HL-60 (cell line): Measurements from ENCODE around the gene TSPEAR.

Source experiments
- DNase-seq, 2 experiments: peaks; one replicate each; pipeline ENCODE4 v3.0.0-alpha.2; 2010 to 2020; ENCODE audit warnings: low read depth in 1 of 2, low spot score in 1 of 2
- H3K27ac ChIP-seq: fragments of 250-450 bp; sonication (Bioruptor Pico); replicated peaks from 2 replicates; pipeline ENCODE4 v1.5.1; 2020; ENCODE audit warnings: mild to moderate bottlenecking, moderate library complexity
- H3K27me3 ChIP-seq: fragments of 250-450 bp; sonication (Bioruptor Pico); 2 replicates; pipeline ENCODE4 v1.5.1; 2021; ENCODE audit warnings: mild to moderate bottlenecking, moderate library complexity; ENCODE audit not compliant: insufficient read depth, poor library complexity, severe bottlenecking
- H3K4me3 ChIP-seq: replicated peaks from 2 replicates; pipeline ENCODE4 v1.5.1; 2011; ENCODE audit warnings: mild to moderate bottlenecking, control low read depth, low read length; ENCODE audit not compliant: insufficient read depth
- GABPA ChIP-seq: IDR thresholded peaks from 2 replicates; pipeline ENCODE4 v1.6.1; 2012; ENCODE audit warnings: low read depth
- POLR2AphosphoS5 ChIP-seq: IDR thresholded peaks from 2 replicates; pipeline ENCODE4 v1.6.1; 2012; ENCODE audit warnings: low read depth
- SPI1 ChIP-seq: IDR thresholded peaks from 2 replicates; pipeline ENCODE4 v1.6.1; 2012; ENCODE audit warnings: low read depth, mild to moderate bottlenecking, borderline replicate concordance
- TF ChIP-seq, protein P1 (sequence below): IDR thresholded peaks from 2 replicates; pipeline ENCODE4 v1.6.1; 2012; ENCODE audit warnings: low read depth; ENCODE audit not compliant: insufficient replicate concordance
- TF ChIP-seq, protein P2 (sequence below): IDR thresholded peaks from one replicate; pipeline ENCODE4 v1.5.1; 2011; ENCODE audit warnings: low read length, control low read depth, inconsistent platforms; ENCODE audit not compliant: insufficient read depth

Gene TSPEAR

DNA sequence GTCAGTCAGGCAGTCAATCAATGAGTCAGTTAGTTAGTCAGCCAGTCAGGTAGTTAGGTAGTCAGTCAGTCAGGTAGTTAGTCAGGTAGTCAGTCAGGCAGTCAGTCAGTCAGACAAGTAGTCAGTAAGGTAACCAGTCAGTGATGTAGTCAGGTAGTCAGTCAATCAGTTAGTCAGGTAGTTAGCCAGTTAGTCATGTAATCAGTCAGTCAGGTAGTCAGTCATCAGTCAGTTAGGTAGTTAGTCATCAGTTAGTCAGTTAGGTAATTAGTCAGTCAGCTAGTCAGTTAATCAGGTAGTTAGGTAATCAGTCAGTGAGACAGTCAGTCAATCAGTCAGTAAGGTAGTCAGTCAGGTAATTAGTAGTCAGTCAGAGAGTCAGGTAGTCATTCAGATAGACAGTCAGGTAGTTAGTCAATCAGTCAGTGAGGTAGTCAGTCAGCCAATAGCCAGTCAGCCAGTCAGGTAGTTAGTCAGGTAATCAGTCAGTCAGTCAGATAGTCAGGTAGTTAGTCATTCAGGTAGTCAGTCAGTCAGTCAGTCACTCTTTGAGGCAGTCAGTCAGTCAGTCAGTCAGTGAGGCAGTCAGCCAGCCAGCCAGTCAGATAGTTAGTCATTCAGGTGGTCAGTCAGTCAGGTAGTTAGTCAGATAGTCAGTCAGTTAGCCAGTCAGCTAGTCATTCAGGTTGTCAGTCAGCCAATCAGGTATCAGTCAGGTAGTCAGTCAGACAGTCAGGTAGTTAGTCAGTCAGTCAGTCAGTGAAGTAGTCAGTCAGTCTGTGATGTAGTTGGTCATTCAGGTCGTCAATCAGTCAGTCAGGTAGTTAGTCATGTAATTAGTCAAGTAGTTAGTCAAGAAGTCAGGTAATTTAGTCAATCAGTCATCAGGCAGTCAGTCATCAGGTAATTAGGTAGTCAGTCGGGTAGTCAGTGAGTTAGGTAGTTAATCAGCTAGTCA is 186.7 kb downstream of the TSPEAR start:
- H3K4me3 ChIP-seq, result no peak overlapping the region
- H3K27me3 ChIP-seq, result no peaks in the 10 kb centered on the region
- H3K27ac ChIP-seq, result no peak overlapping the region
- DNase-seq, result no peak
- TF ChIP-seq GABPA (no peak), SPI1 (no peak), POLR2AphosphoS5 (no peak)
- TF ChIP-seq, protein P1, sequence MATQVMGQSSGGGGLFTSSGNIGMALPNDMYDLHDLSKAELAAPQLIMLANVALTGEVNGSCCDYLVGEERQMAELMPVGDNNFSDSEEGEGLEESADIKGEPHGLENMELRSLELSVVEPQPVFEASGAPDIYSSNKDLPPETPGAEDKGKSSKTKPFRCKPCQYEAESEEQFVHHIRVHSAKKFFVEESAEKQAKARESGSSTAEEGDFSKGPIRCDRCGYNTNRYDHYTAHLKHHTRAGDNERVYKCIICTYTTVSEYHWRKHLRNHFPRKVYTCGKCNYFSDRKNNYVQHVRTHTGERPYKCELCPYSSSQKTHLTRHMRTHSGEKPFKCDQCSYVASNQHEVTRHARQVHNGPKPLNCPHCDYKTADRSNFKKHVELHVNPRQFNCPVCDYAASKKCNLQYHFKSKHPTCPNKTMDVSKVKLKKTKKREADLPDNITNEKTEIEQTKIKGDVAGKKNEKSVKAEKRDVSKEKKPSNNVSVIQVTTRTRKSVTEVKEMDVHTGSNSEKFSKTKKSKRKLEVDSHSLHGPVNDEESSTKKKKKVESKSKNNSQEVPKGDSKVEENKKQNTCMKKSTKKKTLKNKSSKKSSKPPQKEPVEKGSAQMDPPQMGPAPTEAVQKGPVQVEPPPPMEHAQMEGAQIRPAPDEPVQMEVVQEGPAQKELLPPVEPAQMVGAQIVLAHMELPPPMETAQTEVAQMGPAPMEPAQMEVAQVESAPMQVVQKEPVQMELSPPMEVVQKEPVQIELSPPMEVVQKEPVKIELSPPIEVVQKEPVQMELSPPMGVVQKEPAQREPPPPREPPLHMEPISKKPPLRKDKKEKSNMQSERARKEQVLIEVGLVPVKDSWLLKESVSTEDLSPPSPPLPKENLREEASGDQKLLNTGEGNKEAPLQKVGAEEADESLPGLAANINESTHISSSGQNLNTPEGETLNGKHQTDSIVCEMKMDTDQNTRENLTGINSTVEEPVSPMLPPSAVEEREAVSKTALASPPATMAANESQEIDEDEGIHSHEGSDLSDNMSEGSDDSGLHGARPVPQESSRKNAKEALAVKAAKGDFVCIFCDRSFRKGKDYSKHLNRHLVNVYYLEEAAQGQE, result no peak
- TF ChIP-seq, protein P2, sequence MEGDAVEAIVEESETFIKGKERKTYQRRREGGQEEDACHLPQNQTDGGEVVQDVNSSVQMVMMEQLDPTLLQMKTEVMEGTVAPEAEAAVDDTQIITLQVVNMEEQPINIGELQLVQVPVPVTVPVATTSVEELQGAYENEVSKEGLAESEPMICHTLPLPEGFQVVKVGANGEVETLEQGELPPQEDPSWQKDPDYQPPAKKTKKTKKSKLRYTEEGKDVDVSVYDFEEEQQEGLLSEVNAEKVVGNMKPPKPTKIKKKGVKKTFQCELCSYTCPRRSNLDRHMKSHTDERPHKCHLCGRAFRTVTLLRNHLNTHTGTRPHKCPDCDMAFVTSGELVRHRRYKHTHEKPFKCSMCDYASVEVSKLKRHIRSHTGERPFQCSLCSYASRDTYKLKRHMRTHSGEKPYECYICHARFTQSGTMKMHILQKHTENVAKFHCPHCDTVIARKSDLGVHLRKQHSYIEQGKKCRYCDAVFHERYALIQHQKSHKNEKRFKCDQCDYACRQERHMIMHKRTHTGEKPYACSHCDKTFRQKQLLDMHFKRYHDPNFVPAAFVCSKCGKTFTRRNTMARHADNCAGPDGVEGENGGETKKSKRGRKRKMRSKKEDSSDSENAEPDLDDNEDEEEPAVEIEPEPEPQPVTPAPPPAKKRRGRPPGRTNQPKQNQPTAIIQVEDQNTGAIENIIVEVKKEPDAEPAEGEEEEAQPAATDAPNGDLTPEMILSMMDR, result no peak

DNA sequence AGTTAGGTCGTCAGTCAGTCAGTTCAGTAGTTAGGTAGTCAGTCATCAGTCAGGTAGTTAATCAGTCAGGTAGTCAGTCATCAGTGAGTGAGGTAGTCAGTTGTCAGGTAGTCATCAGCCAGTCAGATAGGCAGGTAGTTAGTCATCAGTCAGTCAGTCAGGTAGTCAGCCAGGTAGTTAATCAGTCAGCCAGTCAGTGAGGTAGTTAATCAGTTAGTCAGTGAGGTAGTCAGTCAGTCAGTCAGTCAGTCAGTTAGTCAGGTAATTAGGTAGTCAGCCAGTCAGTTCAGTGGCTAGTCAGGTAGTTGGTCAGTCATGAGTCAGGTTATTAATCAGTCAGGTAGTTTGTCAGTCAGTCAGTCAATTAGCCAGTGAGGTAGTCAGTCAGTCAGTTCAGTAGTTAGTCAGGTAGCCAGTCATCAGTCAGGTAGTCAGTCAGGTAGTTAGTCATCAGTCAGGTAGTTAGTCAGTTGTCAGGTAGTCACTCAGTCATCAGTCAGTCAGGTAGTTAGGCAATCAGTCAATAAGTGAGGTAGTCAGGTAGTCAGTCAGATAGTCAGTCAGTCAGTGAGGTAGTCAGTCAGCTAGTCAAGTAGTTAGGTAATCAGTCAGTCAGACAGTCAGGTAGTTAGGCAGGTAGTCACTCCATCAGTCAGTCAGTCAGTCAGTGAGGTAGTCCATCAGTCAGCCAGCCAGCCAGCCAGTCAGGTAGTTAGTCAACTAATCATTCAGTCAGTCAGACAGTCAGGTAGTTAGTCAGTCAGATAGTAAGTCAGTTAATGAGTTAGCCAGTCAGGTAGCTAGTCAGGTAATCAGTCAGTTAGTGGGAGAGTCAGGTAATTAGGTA is 187.6 kb downstream of the TSPEAR start:
- DNase-seq, result no peak
- no peak overlapping the region for H3K4me3 ChIP-seq
- no peak for TF ChIP-seq POLR2AphosphoS5
- no peak for TF ChIP-seq GABPA
- TF ChIP-seq, protein P2, result no peak
- TF ChIP-seq SPI1, result no peak
- TF ChIP-seq, protein P1, result no peak
- no peak overlapping the region for H3K27ac ChIP-seq
- H3K27me3 ChIP-seq, result no peaks in the 10 kb centered on the region

DNA sequence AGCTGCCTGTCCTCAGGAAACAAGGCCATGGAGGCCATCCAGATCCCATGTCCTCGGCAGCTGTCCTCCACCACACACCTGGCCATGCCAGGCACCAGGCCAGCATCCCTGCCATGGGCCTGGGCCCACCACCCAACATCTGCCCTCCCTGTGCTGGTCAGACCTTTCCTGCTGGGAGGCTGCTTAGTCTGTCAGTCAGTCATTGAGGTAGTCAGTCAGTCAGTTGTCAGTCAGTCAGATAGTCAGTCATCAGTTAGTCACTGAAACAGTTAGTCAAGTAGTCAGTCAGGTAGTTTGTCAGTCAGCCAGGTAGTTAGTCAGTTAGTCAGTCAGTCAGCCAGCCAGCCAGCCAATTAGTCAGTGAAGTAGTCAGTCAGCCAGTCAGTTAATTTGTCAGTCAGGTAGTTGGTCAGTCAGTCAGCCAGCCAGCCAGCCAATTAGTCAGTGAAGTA is 188.6 kb downstream of the TSPEAR start:
- Histone ChIP-seq H3K27ac (no peak overlapping the region), H3K27me3 (no peaks in the 10 kb centered on the region), H3K4me3 (no peak overlapping the region)
- no peak for DNase-seq
- TF ChIP-seq, protein P2, result no peak
- TF ChIP-seq, protein P1, result no peak
- no peak for TF ChIP-seq GABPA
- no peak for TF ChIP-seq SPI1
- TF ChIP-seq POLR2AphosphoS5, result no peak
